ENCODE measurements around the gene RBM15B. TPM values are rescaled to one million over a fixed set of nuclear protein-coding genes. Genes with fewer than 3 reads are reported as not detected.
A peak's percentile ranks its signal among the peaks of the same experiment; 100 is the strongest.
"Not testable (repeated sequence)": the region's sequence is repeated elsewhere in the genome, so short reads cannot be mapped to it uniquely, and the experiment has no call there.

The RBM15B gene
- polyA plus RNA-seq, 1 donor (not counting 4 experiments of a cell fraction or from before 2014, with no cell fraction given), result 10.2 TPM

DNA sequence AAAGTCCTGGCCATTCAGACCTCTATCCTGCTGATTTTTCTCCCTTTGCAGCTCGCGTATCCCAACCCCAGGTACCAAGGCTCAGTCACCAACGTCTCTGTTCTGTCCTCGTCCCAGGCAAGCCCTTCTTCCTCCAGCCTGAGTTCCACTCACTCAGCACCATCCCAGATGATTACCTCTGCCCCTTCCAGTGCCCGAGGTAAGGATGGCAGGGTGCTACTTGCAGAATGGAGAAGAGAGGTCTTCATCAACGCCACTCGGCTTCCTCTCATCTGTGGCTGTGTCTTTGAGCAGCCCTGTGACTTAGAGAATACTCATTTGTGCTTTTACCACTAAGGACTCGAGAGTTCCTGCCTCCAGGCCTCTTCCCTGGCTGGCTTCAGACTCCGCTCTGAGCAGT lies 28.6 kb upstream of the RBM15B start:
- FAIRE-seq (no peak), DNase-seq (ENCODE audit: low read depth, low spot score) (no peak)
- H3K27ac ChIP-seq (ENCODE audit: control insufficient read depth, insufficient read depth, low read length), result no peak overlapping the region
- H3K4me2 ChIP-seq (ENCODE audit: control insufficient read depth, extremely low read depth, insufficient read depth, low read depth, low read length), result no peak overlapping the region
- TF ChIP-seq CTCF (optimal IDR thresholded peaks at IDR 0.05 in 1 of 3, IDR thresholded peaks at IDR 0.05 in 1 of 3, conservative IDR thresholded peaks at IDR 0.05 in 1 of 3; ENCODE audit: extremely low read depth in 1 of 3, insufficient read depth in 2 of 3, low read length in 3 of 3), result no peak
- no peak for TF ChIP-seq EZH2 (IDR thresholded peaks at IDR 0.05; ENCODE audit: low read length)
- no peaks in the 10 kb centered on the region for H3K27me3 ChIP-seq (ENCODE audit: control insufficient read depth, extremely low read depth, insufficient read depth, low read length)
- dilution Hi-C loops (cut with MboI; ENCODE audit: extremely low pct_ligation_motif_present, low sequenced_read_pairs), result loop anchor here (25.0 kb wide), 1 partner anchor 250 kb away; no protein-coding TSS in a partner anchor
- H3K9me1 ChIP-seq (ENCODE audit: control insufficient read depth, extremely low read depth, insufficient read depth, low read length), result no peaks in the 10 kb centered on the region
- H3K36me3 ChIP-seq (ENCODE audit: control insufficient read depth in 2 of 2, extremely low read depth in 1 of 2, insufficient read depth in 2 of 2, low read length in 2 of 2), result no peaks in the 10 kb centered on the region
- no peaks in the 10 kb centered on the region for H3K4me1 ChIP-seq (ENCODE audit: control insufficient read depth, extremely low read depth, insufficient read depth, low read length)
- no peak overlapping the region for H2AFZ ChIP-seq (ENCODE audit: control insufficient read depth, low read length)
- no peaks in the 10 kb centered on the region for H3K9me3 ChIP-seq (ENCODE audit: control insufficient read depth, low read depth, low read length)
- H3K9ac ChIP-seq (ENCODE audit: control insufficient read depth, extremely low read depth, insufficient read depth, low read length), result no peak overlapping the region
- no peak overlapping the region for H3K4me3 ChIP-seq (ENCODE audit: control insufficient read depth in 2 of 3, extremely low read depth in 1 of 3, insufficient read depth in 2 of 3, low read depth in 1 of 3, low read length in 3 of 3)
- no peaks in the 10 kb centered on the region for H4K20me1 ChIP-seq (ENCODE audit: control insufficient read depth, extremely low read depth, insufficient read depth, low read length)
- H3K79me2 ChIP-seq (ENCODE audit: control insufficient read depth, insufficient read depth, low read length), result no peaks in the 10 kb centered on the region

GRCh38 chr3:51368276-51368675 lies 22.8 kb upstream of the RBM15B start:
- not testable (repeated sequence) for H3K9me3 ChIP-seq (ENCODE audit: control insufficient read depth, low read depth, low read length); H3K4me1 ChIP-seq (ENCODE audit: control insufficient read depth, extremely low read depth, insufficient read depth, low read length); FAIRE-seq; H3K27ac ChIP-seq (ENCODE audit: control insufficient read depth, insufficient read depth, low read length); DNase-seq (ENCODE audit: low read depth, low spot score); H3K36me3 ChIP-seq (ENCODE audit: control insufficient read depth in 2 of 2, extremely low read depth in 1 of 2, insufficient read depth in 2 of 2, low read length in 2 of 2); H3K4me2 ChIP-seq (ENCODE audit: control insufficient read depth, extremely low read depth, insufficient read depth, low read depth, low read length); H3K27me3 ChIP-seq (ENCODE audit: control insufficient read depth, extremely low read depth, insufficient read depth, low read length); H3K9me1 ChIP-seq (ENCODE audit: control insufficient read depth, extremely low read depth, insufficient read depth, low read length); H3K4me3 ChIP-seq (ENCODE audit: control insufficient read depth in 2 of 3, extremely low read depth in 1 of 3, insufficient read depth in 2 of 3, low read depth in 1 of 3, low read length in 3 of 3); H3K79me2 ChIP-seq (ENCODE audit: control insufficient read depth, insufficient read depth, low read length); H3K9ac ChIP-seq (ENCODE audit: control insufficient read depth, extremely low read depth, insufficient read depth, low read length); H2AFZ ChIP-seq (ENCODE audit: control insufficient read depth, low read length); H4K20me1 ChIP-seq (ENCODE audit: control insufficient read depth, extremely low read depth, insufficient read depth, low read length)
- dilution Hi-C loops (cut with MboI; ENCODE audit: extremely low pct_ligation_motif_present, low sequenced_read_pairs), result loop anchor here (25.0 kb wide), 1 partner anchor 256 kb away; no protein-coding TSS in a partner anchor

DNA sequence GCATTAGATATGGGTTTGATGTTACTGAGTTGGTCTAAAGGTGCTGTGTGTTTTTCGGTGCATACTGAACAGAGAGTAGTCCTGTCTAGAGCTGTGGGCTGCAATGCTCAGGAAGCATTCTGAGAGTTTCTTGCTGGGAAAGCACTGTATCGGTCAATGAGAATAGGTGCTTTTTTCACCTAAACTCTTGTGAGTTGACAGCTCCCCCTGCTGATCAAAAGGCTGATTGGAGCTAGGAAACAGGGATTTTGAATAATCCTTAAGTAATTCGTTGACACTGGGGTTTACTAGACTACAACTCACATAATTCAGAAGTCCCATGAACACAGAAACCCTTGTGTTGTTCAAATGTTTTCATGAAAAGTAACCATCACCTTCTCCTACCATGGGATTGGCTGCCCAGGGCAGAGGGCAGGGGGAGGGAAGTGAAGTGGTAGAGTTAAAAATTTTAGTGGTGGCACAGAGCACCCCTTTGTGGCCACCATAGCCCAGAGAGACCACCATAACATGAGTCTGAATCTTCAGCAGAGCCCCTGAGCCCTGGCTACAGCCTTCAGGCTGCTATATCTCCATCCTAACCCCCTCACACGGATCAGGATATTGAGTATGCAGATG lies 19.0 kb upstream of the RBM15B start:
- Histone ChIP-seq H3K9ac (ENCODE audit: control insufficient read depth, extremely low read depth, insufficient read depth, low read length) (no peak overlapping the region), H3K4me1 (ENCODE audit: control insufficient read depth, extremely low read depth, insufficient read depth, low read length) (no peaks in the 10 kb centered on the region), H2AFZ (ENCODE audit: control insufficient read depth, low read length) (no peak overlapping the region), H3K36me3 (ENCODE audit: control insufficient read depth in 2 of 2, extremely low read depth in 1 of 2, insufficient read depth in 2 of 2, low read length in 2 of 2) (no peaks in the 10 kb centered on the region), H3K9me3 (ENCODE audit: control insufficient read depth, low read depth, low read length) (peaks cover 1% of the 10 kb centered on the region), H4K20me1 (ENCODE audit: control insufficient read depth, extremely low read depth, insufficient read depth, low read length) (no peaks in the 10 kb centered on the region), H3K79me2 (ENCODE audit: control insufficient read depth, insufficient read depth, low read length) (no peaks in the 10 kb centered on the region), H3K27me3 (ENCODE audit: control insufficient read depth, extremely low read depth, insufficient read depth, low read length) (peaks cover 6% of the 10 kb centered on the region), H3K4me2 (ENCODE audit: control insufficient read depth, extremely low read depth, insufficient read depth, low read depth, low read length) (no peak overlapping the region), H3K9me1 (ENCODE audit: control insufficient read depth, extremely low read depth, insufficient read depth, low read length) (no peaks in the 10 kb centered on the region), H3K4me3 (ENCODE audit: control insufficient read depth in 2 of 3, extremely low read depth in 1 of 3, insufficient read depth in 2 of 3, low read depth in 1 of 3, low read length in 3 of 3) (no peak overlapping the region), H3K27ac (ENCODE audit: control insufficient read depth, insufficient read depth, low read length) (no peak overlapping the region)
- dilution Hi-C loops (cut with MboI; ENCODE audit: extremely low pct_ligation_motif_present, low sequenced_read_pairs), result loop anchor here (25.0 kb wide), 1 partner anchor 260 kb away; no protein-coding TSS in a partner anchor
- FAIRE-seq (peak; percentile 69), DNase-seq (ENCODE audit: low read depth, low spot score) (no peak)
- TF ChIP-seq EZH2 (IDR thresholded peaks at IDR 0.05; ENCODE audit: low read length), result no peak
- peak; percentile 57 to 72 (median 58) for TF ChIP-seq CTCF (optimal IDR thresholded peaks at IDR 0.05 in 1 of 3, IDR thresholded peaks at IDR 0.05 in 1 of 3, conservative IDR thresholded peaks at IDR 0.05 in 1 of 3; ENCODE audit: extremely low read depth in 1 of 3, insufficient read depth in 2 of 3, low read length in 3 of 3)

Data from keratinocyte (primary cell).